IPS-20b (cell line): ENCODE measurements around the gene DPPA4.

ENCODE experiments used
- H3K27ac ChIP-seq: one replicate; pipeline ENCODE4 v1.5.1; 2013; ENCODE audit warnings: low read length
- H3K27me3 ChIP-seq: 2 replicates; pipeline ENCODE4 v1.6.1; 2013; ENCODE audit warnings: mild to moderate bottlenecking, low read length, inconsistent platforms; ENCODE audit not compliant: insufficient read depth
- H3K36me3 ChIP-seq: 2 replicates; pipeline ENCODE4 v1.6.1; 2013; ENCODE audit warnings: low read depth, mild to moderate bottlenecking, inconsistent platforms, low read length, moderate library complexity; ENCODE audit not compliant: insufficient read depth
- H3K4me1 ChIP-seq: 2 replicates; pipeline ENCODE4 v1.6.1; 2013; ENCODE audit warnings: mild to moderate bottlenecking, control low read depth, inconsistent platforms, low read length, moderate library complexity; ENCODE audit not compliant: insufficient read depth
- H3K4me3 ChIP-seq: 2 replicates; pipeline ENCODE4 v1.5.1; 2013; ENCODE audit warnings: mild to moderate bottlenecking, low read length, inconsistent platforms
- H3K9ac ChIP-seq: 2 replicates; pipeline ENCODE4 v1.6.1; 2013; ENCODE audit warnings: low read depth, mild to moderate bottlenecking, inconsistent platforms, low read length, moderate library complexity
- H3K9me3 ChIP-seq: 2 replicates; pipeline ENCODE4 v1.6.1; 2013; ENCODE audit warnings: mild to moderate bottlenecking, low read depth, low read length, inconsistent platforms; ENCODE audit not compliant: insufficient read depth

The DPPA4 gene

GRCh38 chr3:109278141-109278540 lies 59.2 kb downstream of the DPPA4 start:
- no peaks in the 10 kb centered on the region; the same call in 1 of the 2 replicates for H3K4me1 ChIP-seq

More at GRCh38 chr3:109278141-109278540, 59.2 kb downstream of the DPPA4 start:
- H3K9me3 ChIP-seq, result no peaks in the 10 kb centered on the region
- no peaks in the 10 kb centered on the region for H3K27me3 ChIP-seq
- H3K27ac ChIP-seq, result no peak overlapping the region
- H3K36me3 ChIP-seq, result no peaks in the 10 kb centered on the region
- H3K9ac ChIP-seq, result no peak overlapping the region
- H3K4me3 ChIP-seq, result no peak overlapping the region
